Caco-2 (cell line): Measurements from ENCODE around the gene CACNA1H. TPM values are rescaled to one million over a fixed set of nuclear protein-coding genes. Genes with fewer than 3 reads are reported as not detected.

ENCODE experiments used
- BruUV-seq: library from RNA; stranded (reverse); fragments of 400-500 nt; replicated peaks from 2 replicates; lab custom pipeline; 2021; lab: Mats Ljungman, UMichigan
- CTCF ChIA-PET: fragments of 300-600 bp; sonication (Branson Sonifier 250); formaldehyde crosslinking; loops from one replicate; lab custom pipeline; 2022; ENCODE audit warnings: antibody characterized with exemption; lab: Charles Lee
- POLR2A ChIA-PET: fragments of 300-600 bp; sonication (Branson Sonifier 250); formaldehyde crosslinking; loops from one replicate; lab custom pipeline; 2022; ENCODE audit warnings: antibody characterized with exemption; lab: Charles Lee
- DNase-seq, 2 experiments: peaks; one replicate each; pipeline versions ENCODE4 v3.0.0 to v3.0.0-alpha.2; 2020 to 2022
- H3K27me3 ChIP-seq: replicated peaks from 2 replicates; pipeline ENCODE4 v1.6.0; 2011; ENCODE audit warnings: low read length; ENCODE audit not compliant: control insufficient read depth, insufficient read depth
- H3K36me3 ChIP-seq: 2 replicates; pipeline ENCODE4 v1.5.1; 2011; ENCODE audit warnings: low read length; ENCODE audit not compliant: control insufficient read depth, insufficient read depth
- H3K4me1 ChIP-seq: fragments of 250-450 bp; sonication (Bioruptor Pico); 2 replicates; pipeline ENCODE4 v1.5.1; 2020; ENCODE audit warnings: mild to moderate bottlenecking
- H3K4me3 ChIP-seq: 2 replicates; pipeline ENCODE4 v1.5.1; 2011; ENCODE audit warnings: low read depth, mild to moderate bottlenecking, control low read depth, low read length
- H3K9me3 ChIP-seq: fragments of 250-450 bp; sonication (Bioruptor Pico); 2 replicates; pipeline ENCODE4 v1.5.1; 2020; ENCODE audit warnings: mild to moderate bottlenecking, moderate library complexity
- H3K27ac Mint-ChIP-seq: one replicate; pipeline ENCODE4 v1.8.0; 2022; ENCODE audit warnings: mixed read lengths; ENCODE audit not compliant: unreplicated experiment
- H3K27me3 Mint-ChIP-seq: one replicate; pipeline ENCODE4 v1.8.0; 2022; ENCODE audit warnings: mixed read lengths; ENCODE audit not compliant: insufficient read depth, unreplicated experiment
- H3K36me3 Mint-ChIP-seq: one replicate; pipeline ENCODE4 v1.8.0; 2022; ENCODE audit warnings: mild to moderate bottlenecking, mixed read lengths; ENCODE audit not compliant: insufficient read depth, unreplicated experiment
- H3K4me1 Mint-ChIP-seq: one replicate; pipeline ENCODE4 v1.8.0; 2022; ENCODE audit warnings: low read depth, mixed read lengths; ENCODE audit not compliant: unreplicated experiment
- H3K4me3 Mint-ChIP-seq: one replicate; pipeline ENCODE4 v1.8.0; 2022; ENCODE audit warnings: mild to moderate bottlenecking, moderate library complexity, mixed read lengths; ENCODE audit not compliant: unreplicated experiment
- H3K9me3 Mint-ChIP-seq: one replicate; pipeline ENCODE4 v1.8.0; 2022; ENCODE audit warnings: mixed read lengths; ENCODE audit not compliant: unreplicated experiment
- CTCF ChIP-seq, 2 experiments: fragments of 200-600 bp in 1 of 2; IDR thresholded peaks; 1 replicate in 1 of 2; 2 replicates in 1 of 2; pipeline versions ENCODE4 v1.5.1 to v1.8.0; 2011 to 2022; ENCODE audit warnings: antibody characterized with exemption in 1 of 2, control low read depth in 1 of 2, inconsistent platforms in 1 of 2, low read depth in 1 of 2, low read length in 1 of 2, mild to moderate bottlenecking in 1 of 2, moderate library complexity in 1 of 2; ENCODE audit not compliant: insufficient read depth in 1 of 2, severe bottlenecking in 1 of 2, unreplicated experiment in 1 of 2
- intact Hi-C: fragments of 100-400 bp; cut with micrococcal nuclease; formaldehyde crosslinking; loops from one replicate; pipeline ENCODE4 v1.10.0; 2022; ENCODE audit not compliant: unreplicated experiment
- total RNA-seq: library from RNA; stranded (reverse); gene quantifications from 2 replicates; pipeline ENCODE4 v1.2.3, GENCODE V29; 2022

CACNA1H gene
- total RNA-seq, 1 experiment from 2014 or later, result 5.1 TPM

- CTCF ChIA-PET, result no interaction called here
- POLR2A ChIA-PET, result no interaction called here
- Histone ChIP-seq H3K4me1 (no peaks in the 10 kb centered on the region), H3K9me3 (no peaks in the 10 kb centered on the region), H3K36me3 (no peaks in the 10 kb centered on the region), H3K4me3 (no peak overlapping the region), H3K27me3 (no peaks in the 10 kb centered on the region)
- intact Hi-C loops, result no loop called here
- no peak overlapping the region for H3K4me3 Mint-ChIP-seq
- no peak for TF ChIP-seq CTCF (IDR thresholded peaks at IDR 0.05; ENCODE audit: insufficient read depth in 1 of 2, low read depth in 1 of 2, low read length in 1 of 2, severe bottlenecking in 1 of 2, unreplicated experiment in 1 of 2)
- no peak for DNase-seq
- no peaks in the 10 kb centered on the region for H3K27me3 Mint-ChIP-seq
- H3K4me1 Mint-ChIP-seq, result no peaks in the 10 kb centered on the region
- H3K27ac Mint-ChIP-seq, result no peak overlapping the region
- no peaks in the 10 kb centered on the region for H3K36me3 Mint-ChIP-seq
- no peaks in the 10 kb centered on the region for H3K9me3 Mint-ChIP-seq
- no TSS peak for BruUV-seq
These were observed 35.6 kb upstream of the CACNA1H start for GRCh38 chr16:1117176-1117900.

DNA sequence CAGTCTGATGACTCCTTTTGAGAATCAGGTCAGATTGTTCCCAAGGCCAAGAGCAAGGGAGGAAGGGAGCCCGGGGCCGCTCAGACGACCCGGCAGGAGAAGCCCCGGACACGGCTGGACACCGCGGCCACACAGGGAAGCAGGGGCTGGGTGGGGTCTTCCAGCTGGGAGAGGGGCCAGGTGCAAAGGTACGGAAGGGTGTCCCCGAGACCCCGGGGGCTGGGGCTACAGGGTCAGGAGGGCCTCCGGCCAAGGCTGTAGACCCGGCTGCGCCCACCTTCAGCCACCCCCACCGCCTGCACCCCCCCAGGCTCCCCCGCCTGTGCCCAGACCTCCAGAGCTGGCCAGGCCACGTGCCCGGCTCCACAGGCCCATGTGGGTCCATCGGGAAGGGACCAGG is 35.0 kb upstream of the CACNA1H start:
- Mint-ChIP-seq H3K4me1 (no peaks in the 10 kb centered on the region), H3K36me3 (no peaks in the 10 kb centered on the region), H3K27ac (no peak overlapping the region), H3K4me3 (no peak overlapping the region), H3K9me3 (no peaks in the 10 kb centered on the region), H3K27me3 (no peaks in the 10 kb centered on the region)
- intact Hi-C loops, result no loop called here
- BruUV-seq, result no TSS peak
- Histone ChIP-seq H3K4me3 (no peak overlapping the region), H3K4me1 (no peaks in the 10 kb centered on the region), H3K9me3 (no peaks in the 10 kb centered on the region), H3K27me3 (no peaks in the 10 kb centered on the region), H3K36me3 (no peaks in the 10 kb centered on the region)
- POLR2A ChIA-PET, result no interaction called here
- CTCF ChIA-PET, result no interaction called here
- TF ChIP-seq CTCF (IDR thresholded peaks at IDR 0.05; ENCODE audit: insufficient read depth in 1 of 2, low read depth in 1 of 2, low read length in 1 of 2, severe bottlenecking in 1 of 2, unreplicated experiment in 1 of 2), result no peak
- no peak for DNase-seq

- H3K27me3 ChIP-seq, result no peaks in the 10 kb centered on the region
- intact Hi-C loops, result no loop called here
These were observed 33.8 kb upstream of the CACNA1H start for GRCh38 chr16:1119129-1119528.

More at GRCh38 chr16:1119129-1119528, 33.8 kb upstream of the CACNA1H start:
- no peaks in the 10 kb centered on the region for H3K4me1 ChIP-seq
- no TSS peak for BruUV-seq
- H3K4me3 Mint-ChIP-seq, result no peak overlapping the region
- no peak for DNase-seq
- H3K4me1 Mint-ChIP-seq, result no peaks in the 10 kb centered on the region
- H3K4me3 ChIP-seq, result no peak overlapping the region
- ChIA-PET POLR2A (no interaction called here), CTCF (no interaction called here)
- no peaks in the 10 kb centered on the region for H3K9me3 Mint-ChIP-seq
- no peaks in the 10 kb centered on the region for H3K36me3 Mint-ChIP-seq
- no peak overlapping the region for H3K27ac Mint-ChIP-seq
- H3K9me3 ChIP-seq, result no peaks in the 10 kb centered on the region
- no peaks in the 10 kb centered on the region for H3K27me3 Mint-ChIP-seq
- TF ChIP-seq CTCF (IDR thresholded peaks at IDR 0.05; ENCODE audit: insufficient read depth in 1 of 2, low read depth in 1 of 2, low read length in 1 of 2, severe bottlenecking in 1 of 2, unreplicated experiment in 1 of 2), result no peak
- H3K36me3 ChIP-seq, result no peaks in the 10 kb centered on the region
